HCT116 (cell line): Measurements from ENCODE around the gene ADCY2. TPM values are rescaled to one million over a fixed set of nuclear protein-coding genes. Genes with fewer than 3 reads are reported as not detected.

Experiments
- ATAC-seq: fragments of 200-7000 bp; cut with Tn5 transposase; 2 replicates; pipeline ENCODE4 v1.9.1; 2020; ENCODE audit warnings: mild to moderate bottlenecking, moderate library complexity
- BruUV-seq: library from RNA; stranded (reverse); fragments of 400-500 nt; replicated peaks from 2 replicates; lab custom pipeline; 2021; lab: Mats Ljungman, UMichigan
- CTCF ChIA-PET: fragments of 300-600 bp; sonication (Branson Sonifier 250); formaldehyde crosslinking; loops from one replicate; lab custom pipeline; 2021; ENCODE audit warnings: antibody characterized with exemption; lab: Charles Lee
- POLR2A ChIA-PET: fragments of 300-600, 350-600 bp; sonication (Branson Sonifier 250); formaldehyde crosslinking; loops from one replicate; lab custom pipeline; 2021; ENCODE audit warnings: antibody characterized with exemption; lab: Charles Lee
- RAD21 ChIA-PET, 2 experiments: fragments of 300-600 bp; sonication (Branson Sonifier 250); formaldehyde crosslinking; loops; one replicate each; lab custom pipeline; 2023; ENCODE audit warnings: low total read pairs in 2 of 2; ENCODE audit not compliant: uncharacterized antibody in 2 of 2, unreplicated experiment in 2 of 2, low non-redundant PET in 1 of 2; lab: Charles Lee
- DNase-seq: peaks from one replicate; pipeline ENCODE4 v3.0.0-alpha.2; 2010; ENCODE audit warnings: low read depth, low spot score
- H2AFZ ChIP-seq: fragments of 200-600 bp; shearing (Covaris generic), sonication (generic); 2 replicates; pipeline ENCODE4 v1.6.1; 2017; ENCODE audit warnings: low read depth, mixed run types, mixed read lengths, antibody characterized with exemption, low read length; ENCODE audit not compliant: poor library complexity, severe bottlenecking
- H3K27ac ChIP-seq: 2 replicates; pipeline ENCODE4 v1.5.1; 2012; ENCODE audit warnings: low read depth, low read length
- H3K27me3 ChIP-seq: fragments of 200-600 bp; sonication (generic); 2 replicates; pipeline ENCODE4 v1.6.1; 2016; ENCODE audit warnings: mixed run types, low read length, mixed read lengths; ENCODE audit not compliant: insufficient read depth
- H3K36me3 ChIP-seq, 2 experiments: fragments of 200-500 bp in 1 of 2; fragments of 200-600 bp in 1 of 2; sonication (Bioruptor generic) in 1 of 2; sonication (generic) in 1 of 2; 2 replicates each; pipeline versions ENCODE4 v1.5.1 to v1.6.1; 2014 to 2016; ENCODE audit warnings: low read length in 2 of 2, inconsistent platforms in 1 of 2, mixed read lengths in 1 of 2, mixed run types in 1 of 2; ENCODE audit not compliant: insufficient read depth in 2 of 2, control insufficient read depth in 1 of 2
- H3K4me1 ChIP-seq, 2 experiments: fragments of 200-600 bp in 1 of 2; sonication (generic) in 1 of 2; 2 replicates each; pipeline versions ENCODE4 v1.5.1 to v1.6.1; 2012 to 2017; ENCODE audit warnings: low read length in 2 of 2, inconsistent platforms in 1 of 2, mild to moderate bottlenecking in 1 of 2, mixed read lengths in 1 of 2, mixed run types in 1 of 2, moderate library complexity in 1 of 2; ENCODE audit not compliant: insufficient read depth in 2 of 2, control insufficient read depth in 1 of 2
- H3K4me2 ChIP-seq: fragments of 200-600 bp; sonication (generic); 2 replicates; pipeline ENCODE4 v1.6.1; 2017; ENCODE audit warnings: mixed run types, low read length, mixed read lengths
- H3K4me3 ChIP-seq, 2 experiments: fragments of 200-600 bp in 1 of 2; sonication (generic) in 1 of 2; replicated peaks in 1 of 2; 2 replicates each; pipeline ENCODE4 v1.5.1; 2011 to 2016; ENCODE audit warnings: low read length in 2 of 2, control low read depth in 1 of 2, low read depth in 1 of 2, mild to moderate bottlenecking in 1 of 2, mixed read lengths in 1 of 2, mixed run types in 1 of 2
- H3K79me2 ChIP-seq: fragments of 200-600 bp; sonication (generic); 2 replicates; pipeline ENCODE4 v1.6.1; 2017; ENCODE audit warnings: mild to moderate bottlenecking, mixed run types, low read length, moderate library complexity, mixed read lengths; ENCODE audit not compliant: insufficient read depth
- H3K9ac ChIP-seq: fragments of 200-600 bp; sonication (generic); 2 replicates; pipeline ENCODE4 v1.6.1; 2016; ENCODE audit warnings: low read length, mixed read lengths
- H3K9me2 ChIP-seq: fragments of 200-600 bp; sonication (generic), shearing (Covaris generic); 2 replicates; pipeline ENCODE4 v1.6.1; 2017; ENCODE audit warnings: mixed run types, mild to moderate bottlenecking, moderate library complexity; ENCODE audit not compliant: insufficient read depth
- H3K9me3 ChIP-seq, 2 experiments: fragments of 200-500 bp in 1 of 2; fragments of 200-600 bp in 1 of 2; sonication (Bioruptor generic) in 1 of 2; sonication (generic) in 1 of 2; 2 replicates each; pipeline ENCODE4 v1.6.1; 2014 to 2017; ENCODE audit warnings: low read length in 2 of 2, mixed read lengths in 2 of 2, inconsistent platforms in 1 of 2, low read depth in 1 of 2, mild to moderate bottlenecking in 1 of 2, mixed run types in 1 of 2, moderate library complexity in 1 of 2; ENCODE audit not compliant: control insufficient read depth in 1 of 2, insufficient read depth in 1 of 2
- H4K20me1 ChIP-seq: fragments of 200-600 bp; sonication (generic), shearing (Covaris generic); 2 replicates; pipeline ENCODE4 v1.6.1; 2017; ENCODE audit warnings: mixed run types, mild to moderate bottlenecking, moderate library complexity; ENCODE audit not compliant: insufficient read depth
- CBX3 ChIP-seq: IDR thresholded peaks from 2 replicates; pipeline ENCODE4 v1.6.1; 2012; ENCODE audit warnings: low read depth
- ELF1 ChIP-seq: IDR thresholded peaks from 2 replicates; pipeline ENCODE4 v1.6.1; 2012; ENCODE audit warnings: low read depth, borderline replicate concordance
- EZH2 ChIP-seq: fragments of 200-600 bp; sonication (generic); IDR thresholded peaks from 2 replicates; pipeline ENCODE4 v1.6.1; 2017; ENCODE audit warnings: antibody characterized with exemption, mixed run types
- EZH2phosphoT487 ChIP-seq: fragments of 200-600 bp; IDR thresholded peaks from 2 replicates; pipeline ENCODE4 v1.6.1; 2018; ENCODE audit warnings: antibody characterized with exemption, borderline replicate concordance
- FOSL1 ChIP-seq: IDR thresholded peaks from 2 replicates; pipeline ENCODE4 v1.6.1; 2012; ENCODE audit warnings: low read depth
- JUND ChIP-seq: IDR thresholded peaks from 2 replicates; pipeline ENCODE4 v1.6.1; 2012
- MAX ChIP-seq: IDR thresholded peaks from 2 replicates; pipeline ENCODE4 v1.6.1; 2012
- POLR2A ChIP-seq: IDR thresholded peaks from 2 replicates; pipeline ENCODE4 v1.7.0; 2011; ENCODE audit warnings: borderline replicate concordance; ENCODE audit not compliant: insufficient read depth, insufficient read length; ENCODE audit errors: extremely low read depth
- POLR2AphosphoS5 ChIP-seq: IDR thresholded peaks from 2 replicates; pipeline ENCODE4 v1.6.1; 2011; ENCODE audit warnings: mild to moderate bottlenecking, low read depth, low read length, moderate library complexity
- SP1 ChIP-seq: IDR thresholded peaks from 2 replicates; pipeline ENCODE4 v1.6.1; 2012; ENCODE audit warnings: low read depth
- TCF7L2 ChIP-seq: IDR thresholded peaks from 2 replicates; pipeline ENCODE4 v1.7.0; 2011; ENCODE audit warnings: borderline replicate concordance, inconsistent platforms; ENCODE audit not compliant: insufficient read depth, insufficient read length; ENCODE audit errors: extremely low read depth
- YY1 ChIP-seq: IDR thresholded peaks from 2 replicates; pipeline ENCODE4 v1.6.1; 2011; ENCODE audit warnings: low read length, low read depth, moderate library complexity, mild to moderate bottlenecking; ENCODE audit not compliant: insufficient replicate concordance; ENCODE audit errors: extremely low read depth
- ZFX ChIP-seq: fragments of 450-650 bp; IDR thresholded peaks from 2 replicates; pipeline ENCODE4 v1.6.1; 2017
- intact Hi-C: fragments of 100-400 bp; cut with micrococcal nuclease; formaldehyde crosslinking; loops from 2 replicates; pipeline ENCODE4 v1.10.0; 2022
- total RNA-seq: library from RNA; stranded (reverse); gene quantifications from one replicate; pipeline ENCODE4 v1.2.1, GENCODE V29; 2021; ENCODE audit not compliant: unreplicated experiment
- TF ChIP-seq, protein P1 (sequence below): IDR thresholded peaks from 2 replicates; pipeline ENCODE4 v1.6.1; 2011; ENCODE audit warnings: mild to moderate bottlenecking, low read length, moderate library complexity; ENCODE audit not compliant: insufficient replicate concordance; ENCODE audit errors: extremely low read depth

Gene ADCY2
- total RNA-seq, 1 experiment from 2014 or later: 0.15 TPM

- no peaks in the 10 kb centered on the region for H3K9me2 ChIP-seq
- peaks cover 66% of the 10 kb centered on the region for H3K79me2 ChIP-seq
- ATAC-seq: no peak
- H3K4me1 ChIP-seq: peaks cover 7 to 18% of the 10 kb centered on the region in 2 experiments; a peak in 3 of 4 replicates
- intact Hi-C loops: no loop called here
- peaks cover 14% of the 10 kb centered on the region; the same call in 1 of the 2 replicates for H4K20me1 ChIP-seq
- peak overlapping the region; percentile 89 to 91 for H3K4me3 ChIP-seq
- RAD21 ChIA-PET: no interaction called here
- no peak for TF ChIP-seq EZH2
- no peak for TF ChIP-seq YY1
- TF ChIP-seq ZFX: no peak
- H3K9me3 ChIP-seq: no peaks in the 10 kb centered on the region
- BruUV-seq: no TSS peak
- POLR2A ChIA-PET: interaction anchor here (1.7 kb wide), 1 partner anchor 8 kb away, joined by 6 read pairs; no protein-coding TSS in a partner anchor
- H3K27me3 ChIP-seq: no peaks in the 10 kb centered on the region
- H3K9ac ChIP-seq: peak overlapping the region; percentile 87
- H3K36me3 ChIP-seq: peaks cover 3 to 14% of the 10 kb centered on the region in 2 experiments; a peak in 1 of 4 replicates
- peak overlapping the region; percentile 18 for H2AFZ ChIP-seq
- CTCF ChIA-PET: interaction anchor here (1.0 kb wide), 3 partner anchors 9 to 19 kb away, joined by 3 to 4 read pairs (median 3); no protein-coding TSS in a partner anchor
- DNase-seq: no peak
- H3K4me2 ChIP-seq: peak overlapping the region; percentile 93
- H3K27ac ChIP-seq: peak overlapping the region; percentile 61
Measured at GRCh38 chr5:7868427-7868772, 472.5 kb downstream of the ADCY2 start.

- H4K20me1 ChIP-seq: peaks cover 14% of the 10 kb centered on the region; the same call in 1 of the 2 replicates
- peak within 1 kb of the TSS; percentile 61 for H3K27ac ChIP-seq
- H3K27me3 ChIP-seq: no peaks in the 10 kb centered on the region
- peak within 1 kb of the TSS; percentile 89 to 91 for H3K4me3 ChIP-seq
- peak within 1 kb of the TSS; percentile 18 for H2AFZ ChIP-seq
- no TSS peak for BruUV-seq
- ATAC-seq (peak; percentile 100), DNase-seq (peak; percentile 86)
- peaks cover 7 to 18% of the 10 kb centered on the region in 2 experiments; a peak in 3 of 4 replicates for H3K4me1 ChIP-seq
- H3K9me3 ChIP-seq: no peaks in the 10 kb centered on the region
- H3K4me2 ChIP-seq: peak within 1 kb of the TSS; percentile 93
- RAD21 ChIA-PET: no interaction called here
- no peaks in the 10 kb centered on the region for H3K9me2 ChIP-seq
- intact Hi-C loops: no loop called here
- POLR2A ChIA-PET: interaction anchor here (1.5 to 1.7 kb wide), 2 partner anchors 9 to 11 kb away, joined by 3 to 6 read pairs; no protein-coding TSS in a partner anchor
- peaks cover 71% of the 10 kb centered on the region for H3K79me2 ChIP-seq
- peaks cover 3 to 19% of the 10 kb centered on the region in 2 experiments; a peak in 1 of 4 replicates for H3K36me3 ChIP-seq
- CTCF ChIA-PET: interaction anchor here (1.0 kb wide), 3 partner anchors 9 to 18 kb away, joined by 3 to 4 read pairs (median 3); no protein-coding TSS in a partner anchor
- H3K9ac ChIP-seq: peak within 1 kb of the TSS; percentile 87
- TF ChIP-seq MAX (peak; percentile 54), EZH2phosphoT487 (no peak), JUND (no peak), CBX3 (no peak), ELF1 (peak; percentile 50), POLR2AphosphoS5 (peak; percentile 80), FOSL1 (no peak), ZFX (peak; percentile 78), POLR2A (peak; percentile 68), EZH2 (no peak), SP1 (peak; percentile 92), TCF7L2 (peak; percentile 53)
- TF ChIP-seq, protein P1, sequence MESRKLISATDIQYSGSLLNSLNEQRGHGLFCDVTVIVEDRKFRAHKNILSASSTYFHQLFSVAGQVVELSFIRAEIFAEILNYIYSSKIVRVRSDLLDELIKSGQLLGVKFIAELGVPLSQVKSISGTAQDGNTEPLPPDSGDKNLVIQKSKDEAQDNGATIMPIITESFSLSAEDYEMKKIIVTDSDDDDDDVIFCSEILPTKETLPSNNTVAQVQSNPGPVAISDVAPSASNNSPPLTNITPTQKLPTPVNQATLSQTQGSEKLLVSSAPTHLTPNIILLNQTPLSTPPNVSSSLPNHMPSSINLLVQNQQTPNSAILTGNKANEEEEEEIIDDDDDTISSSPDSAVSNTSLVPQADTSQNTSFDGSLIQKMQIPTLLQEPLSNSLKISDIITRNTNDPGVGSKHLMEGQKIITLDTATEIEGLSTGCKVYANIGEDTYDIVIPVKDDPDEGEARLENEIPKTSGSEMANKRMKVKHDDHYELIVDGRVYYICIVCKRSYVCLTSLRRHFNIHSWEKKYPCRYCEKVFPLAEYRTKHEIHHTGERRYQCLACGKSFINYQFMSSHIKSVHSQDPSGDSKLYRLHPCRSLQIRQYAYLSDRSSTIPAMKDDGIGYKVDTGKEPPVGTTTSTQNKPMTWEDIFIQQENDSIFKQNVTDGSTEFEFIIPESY: peak; percentile 47
Measured at GRCh38 chr5:7868773-7869473, 473.0 kb downstream of the ADCY2 start, which contains the start of the genes FASTKD3 and MTRR. TSS of gene FASTKD3 (minus strand) at chr5:7869031. CDS start at chr5:7868083, 948 bp downstream. TSS of gene MTRR (plus strand) at chr5:7869148. CDS start at chr5:7870795, 1,647 bp downstream.
